Pons (tissue), 1 donor: Measurements from ENCODE around the gene KDM4B.
A peak's percentile ranks its signal among the peaks of the same experiment; 100 is the strongest.

ENCODE experiments used
- DNase-seq: peaks from one replicate; pipeline ENCODE4 v3.0.0-alpha.2; 2016; ENCODE audit warnings: low spot score

Gene KDM4B

GRCh38 chr19:5035105-5035761 lies 66.3 kb downstream of the KDM4B start:
- DNase-seq, result no peak

DNA sequence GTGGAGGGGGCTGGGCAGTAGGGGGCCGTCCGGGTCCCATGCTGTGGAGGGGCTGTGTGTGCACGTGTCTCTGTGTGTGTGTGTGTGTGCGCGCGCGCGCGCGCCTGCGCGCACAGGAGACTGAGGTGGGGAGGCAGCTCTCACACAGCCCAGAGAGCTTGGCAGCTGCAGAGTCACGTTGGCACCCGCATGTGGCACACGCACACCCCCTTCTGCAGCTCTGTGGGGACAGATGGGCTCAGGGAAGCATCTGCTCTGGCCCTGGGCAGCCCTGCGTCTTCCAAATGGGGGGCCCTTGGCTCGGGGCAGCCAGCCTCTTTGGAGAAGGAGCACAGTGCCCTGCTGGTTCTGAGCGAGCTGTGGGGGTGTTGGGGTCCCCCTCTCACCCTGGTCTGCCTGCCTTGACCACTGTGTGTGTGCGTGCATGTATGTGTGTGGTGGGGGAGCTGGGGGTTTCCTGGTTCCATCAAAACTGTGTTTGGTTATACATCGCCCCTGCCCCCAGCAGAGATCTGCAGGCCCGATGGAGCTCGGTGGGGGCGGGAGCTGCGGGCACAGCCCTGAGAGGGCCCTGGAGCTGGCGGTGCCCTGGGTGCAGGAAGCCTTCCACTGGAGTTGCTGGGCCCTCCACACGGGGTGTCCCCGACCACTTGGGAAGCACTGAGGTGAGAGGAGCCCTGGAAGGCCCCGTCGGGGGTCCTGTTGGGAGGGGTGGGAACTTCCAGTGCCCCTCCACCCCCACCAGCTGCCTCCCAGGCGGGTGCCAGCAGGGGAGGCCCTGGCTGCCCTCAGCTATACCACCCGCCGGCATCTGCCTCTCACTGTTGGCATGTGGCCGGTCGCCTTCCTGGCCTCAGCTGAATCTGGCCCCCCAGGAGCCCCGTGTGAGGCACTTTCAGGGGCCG lies 67.1 kb downstream of the KDM4B start:
- DNase-seq, result peak; percentile 42

GRCh38 chr19:5036698-5037563 lies 68.0 kb downstream of the KDM4B start:
- peak; percentile 78 for DNase-seq

DNA sequence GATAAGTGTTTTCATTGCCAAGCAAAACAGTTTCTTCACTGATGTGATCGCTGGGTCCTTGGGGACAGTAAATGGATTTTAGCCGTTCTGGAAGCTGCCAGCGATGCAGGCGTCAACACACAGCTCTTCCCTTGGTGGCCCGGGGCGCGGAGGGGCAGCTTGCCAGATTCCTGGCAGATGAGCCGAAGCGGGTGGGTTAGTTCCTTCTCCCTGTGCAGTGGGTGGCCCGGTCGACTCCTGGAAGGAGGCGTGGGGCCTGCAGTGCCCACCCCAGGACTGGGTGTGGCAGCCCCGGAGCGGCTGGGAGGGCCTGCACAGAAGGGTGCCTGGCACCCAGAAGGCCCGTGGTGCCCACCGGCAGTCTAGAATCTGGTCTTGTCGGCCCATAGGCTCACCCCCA lies 69.0 kb downstream of the KDM4B start:
- DNase-seq, result no peak

DNA sequence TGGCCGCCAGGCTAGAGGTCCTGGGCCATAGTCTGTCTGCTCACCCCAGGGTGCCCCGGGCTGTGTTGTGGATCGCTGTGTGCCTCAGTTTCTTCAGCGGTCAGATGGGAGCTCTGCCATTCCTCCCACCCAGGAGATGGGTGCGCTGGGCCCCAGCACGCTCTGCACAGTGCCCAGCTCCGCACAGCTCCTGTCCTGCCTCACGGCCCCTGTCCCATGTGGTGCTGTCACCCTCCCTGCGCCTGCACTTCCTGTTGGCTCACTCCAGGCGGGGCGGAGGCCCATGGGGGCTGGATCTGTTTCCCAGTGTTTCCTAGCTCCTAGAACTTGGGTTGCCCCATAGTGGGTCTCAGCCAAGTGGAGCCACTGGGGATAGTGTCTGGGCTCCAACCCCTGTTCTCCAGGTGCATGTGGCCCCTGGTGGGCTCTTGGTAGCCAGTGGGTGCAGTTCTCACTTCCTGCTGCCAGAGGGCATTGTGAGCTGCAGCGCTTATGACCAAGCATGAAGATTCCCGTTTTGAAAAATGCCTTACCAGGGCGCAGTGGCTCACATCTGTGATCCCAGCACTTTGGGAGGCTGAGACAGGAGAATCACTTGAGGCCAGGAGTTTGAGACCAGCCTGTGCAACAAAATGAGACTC lies 69.8 kb downstream of the KDM4B start:
- no peak for DNase-seq

DNA sequence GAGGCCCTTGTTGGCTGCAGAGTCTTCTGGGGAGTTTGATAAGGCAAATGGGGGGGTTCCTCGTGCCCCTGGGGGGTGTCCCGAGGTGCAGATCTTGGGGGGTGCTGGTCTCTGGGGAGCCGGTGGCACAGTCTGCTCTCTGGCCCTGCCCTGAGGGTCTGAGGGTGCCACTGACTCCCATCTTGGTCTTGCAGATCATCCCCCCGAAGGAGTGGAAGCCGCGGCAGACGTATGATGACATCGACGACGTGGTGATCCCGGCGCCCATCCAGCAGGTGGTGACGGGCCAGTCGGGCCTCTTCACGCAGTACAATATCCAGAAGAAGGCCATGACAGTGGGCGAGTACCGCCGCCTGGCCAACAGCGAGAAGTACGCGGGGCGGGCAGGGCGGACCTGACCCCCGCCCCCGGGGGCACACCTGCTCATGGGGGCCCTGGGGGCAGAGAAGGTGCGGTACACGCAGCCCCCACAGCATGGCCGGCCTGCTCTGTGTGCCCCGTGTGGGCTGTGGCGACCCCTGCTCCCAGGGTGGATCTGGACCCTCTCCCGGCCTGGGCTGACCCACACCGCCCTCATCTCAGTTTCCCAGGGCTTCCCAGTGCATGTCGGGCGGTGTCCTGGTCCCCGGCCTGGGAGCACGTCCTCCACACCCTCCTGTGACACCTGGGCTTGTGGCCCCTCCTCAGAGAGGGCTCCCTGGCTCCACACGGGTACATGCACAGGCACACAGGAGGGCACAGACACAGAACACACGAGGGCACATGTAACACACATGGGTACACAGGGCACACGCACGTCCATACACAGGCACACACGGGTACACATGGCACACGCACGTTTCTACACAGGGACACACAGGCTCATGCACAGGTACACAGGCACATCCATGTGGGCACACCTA lies 71.0 kb downstream of the KDM4B start:
- no peak for DNase-seq

DNA sequence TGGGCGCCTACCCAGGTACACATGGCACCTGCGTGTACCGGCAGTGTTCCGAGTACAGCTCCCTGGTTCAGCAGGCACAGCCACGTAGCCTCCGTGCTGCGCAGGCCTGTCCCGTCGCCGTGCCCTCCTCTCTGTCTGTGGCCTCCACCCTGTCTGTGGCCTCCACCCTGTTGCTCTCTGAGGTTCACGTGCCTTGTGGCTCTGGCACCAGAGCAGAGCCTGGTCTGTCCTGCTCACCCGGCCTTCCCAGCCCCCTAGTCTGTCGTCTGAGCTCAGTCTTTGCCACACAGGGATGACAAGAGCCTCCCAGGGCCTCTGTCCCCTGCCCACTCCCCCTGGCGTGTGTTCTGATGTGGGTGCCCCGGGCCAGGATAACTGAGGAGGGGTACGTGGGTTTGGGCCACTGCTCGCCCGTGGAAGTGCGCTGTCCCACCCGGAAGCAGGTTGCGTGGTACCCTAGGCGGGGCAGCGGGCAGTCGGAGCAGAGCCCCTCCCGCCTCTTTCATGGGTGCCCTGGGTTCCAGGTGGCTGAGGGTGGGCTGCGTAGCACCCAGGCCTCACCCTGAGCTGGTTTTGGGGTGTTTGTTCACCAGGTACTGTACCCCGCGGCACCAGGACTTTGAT lies 71.7 kb downstream of the KDM4B start:
- no peak for DNase-seq

DNA sequence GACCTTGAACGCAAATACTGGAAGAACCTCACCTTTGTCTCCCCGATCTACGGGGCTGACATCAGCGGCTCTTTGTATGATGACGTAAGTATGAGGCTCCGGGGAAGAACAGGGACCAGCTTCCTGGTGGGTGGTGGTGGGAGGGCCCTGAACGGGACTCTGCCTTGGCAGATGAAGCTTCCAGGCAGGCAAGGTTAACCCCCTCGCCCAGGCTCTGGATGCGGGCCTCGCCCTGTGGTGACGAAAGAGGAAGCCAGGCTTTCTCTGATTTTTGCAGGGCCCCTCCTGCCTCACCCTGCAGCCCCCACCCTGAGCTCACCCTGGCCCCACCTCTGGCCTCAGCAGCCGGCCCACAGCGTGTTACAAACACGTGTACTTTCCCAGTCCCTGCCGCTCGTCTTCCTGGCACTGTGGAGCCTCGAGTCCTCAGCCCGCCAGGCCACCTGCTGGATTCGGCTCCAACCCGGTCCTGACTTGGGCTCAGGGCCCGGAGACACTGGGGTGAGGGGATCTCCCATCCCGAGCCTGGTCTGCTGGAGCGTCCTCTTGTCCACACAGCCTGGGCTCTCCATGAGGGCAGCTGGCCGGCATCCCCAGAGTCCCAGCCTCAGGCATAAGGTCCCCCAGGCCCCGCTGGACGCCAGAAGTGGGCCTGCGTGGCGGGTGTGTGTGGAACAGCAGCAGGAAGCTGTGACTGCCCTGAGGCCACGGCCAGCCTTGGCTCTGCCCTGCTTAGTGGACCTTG lies 72.4 kb downstream of the KDM4B start:
- no peak for DNase-seq

DNA sequence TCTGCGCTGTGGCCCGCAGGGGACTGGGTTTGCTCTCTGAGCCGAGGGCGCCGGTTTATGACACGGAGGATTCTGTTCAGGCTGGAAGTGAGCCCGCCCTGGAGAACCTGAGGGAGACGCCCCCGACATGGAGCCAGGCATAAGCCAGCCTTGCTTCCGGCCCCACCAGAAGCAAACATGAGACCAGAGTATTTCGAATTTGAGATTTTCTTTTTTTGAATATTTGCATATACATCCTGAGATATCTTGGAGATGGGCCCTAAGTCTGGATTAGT lies 72.9 kb downstream of the KDM4B start:
- DNase-seq, result no peak

DNA sequence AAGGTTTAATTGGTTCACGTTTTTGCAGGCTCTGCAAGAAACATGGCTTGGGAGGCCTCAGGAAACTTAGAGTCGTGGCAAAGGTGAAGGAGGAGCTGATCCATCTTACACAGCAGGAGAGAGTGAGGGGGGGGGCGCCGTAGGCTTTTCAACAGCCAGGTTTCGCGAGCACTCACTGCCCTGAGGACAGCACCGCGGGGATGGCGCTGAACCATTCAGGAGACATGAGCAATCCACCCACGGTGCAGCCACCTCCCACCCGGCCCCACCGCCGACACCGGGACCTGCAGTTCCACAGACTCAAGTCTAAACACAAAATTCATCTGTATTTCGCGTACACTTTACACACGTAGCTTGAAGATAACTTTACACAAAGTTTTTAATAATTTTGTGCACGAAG lies 73.6 kb downstream of the KDM4B start:
- no peak for DNase-seq

DNA sequence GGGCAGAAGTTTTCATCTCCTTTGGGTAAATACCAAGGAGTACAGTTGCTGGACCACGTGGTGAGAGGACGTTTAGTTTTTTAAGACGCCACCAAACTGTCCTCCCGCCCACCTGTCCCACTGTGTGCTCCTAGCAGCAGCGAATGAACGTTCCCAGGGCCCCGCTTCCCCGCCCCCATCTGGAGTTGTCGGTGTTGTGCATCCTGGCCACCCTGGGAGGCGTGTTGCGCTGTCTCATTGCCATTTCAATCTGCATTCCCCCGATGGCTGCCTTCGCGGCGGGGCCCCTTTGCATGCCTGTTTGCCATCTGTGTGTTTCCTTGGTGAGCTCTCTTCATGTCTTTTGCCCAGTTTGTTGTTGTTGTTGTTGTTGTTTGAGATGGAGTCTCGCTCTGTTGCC lies 76.1 kb downstream of the KDM4B start:
- no peak for DNase-seq

- no peak for DNase-seq
Measured at GRCh38 chr19:5045956-5046338, 77.0 kb downstream of the KDM4B start.

- DNase-seq, result no peak
Measured at GRCh38 chr19:5046339-5047039, 77.6 kb downstream of the KDM4B start.

DNA sequence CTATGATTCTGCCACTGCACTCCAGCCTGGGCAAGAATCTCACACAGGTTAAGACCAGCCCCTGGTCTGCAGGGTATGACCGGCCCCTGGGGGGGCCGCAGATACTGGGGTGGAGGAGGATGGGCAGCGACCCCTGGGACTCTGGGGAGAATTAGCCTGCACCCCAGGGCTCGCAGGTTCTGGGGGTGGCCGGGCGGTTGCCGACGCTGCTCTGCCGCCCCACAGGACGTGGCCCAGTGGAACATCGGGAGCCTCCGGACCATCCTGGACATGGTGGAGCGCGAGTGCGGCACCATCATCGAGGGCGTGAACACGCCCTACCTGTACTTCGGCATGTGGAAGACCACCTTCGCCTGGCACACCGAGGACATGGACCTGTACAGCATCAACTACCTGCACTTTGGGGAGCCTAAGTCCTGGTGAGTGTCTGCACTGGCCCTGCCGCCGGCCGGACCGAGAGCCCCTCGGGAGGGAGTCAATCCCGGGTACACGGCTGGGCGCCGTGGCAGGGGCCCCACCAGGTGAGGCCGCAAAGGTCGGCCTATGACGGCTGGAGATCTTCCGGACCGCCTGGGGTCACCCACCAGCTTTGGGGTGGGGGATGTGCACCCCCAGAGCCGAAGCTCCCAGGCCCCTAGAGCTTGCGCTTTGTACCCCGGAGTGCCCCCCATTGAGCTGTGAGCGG lies 78.5 kb downstream of the KDM4B start:
- no peak for DNase-seq

- DNase-seq, result peak; percentile 28
Measured at GRCh38 chr19:5048091-5048726, 79.3 kb downstream of the KDM4B start.

DNA sequence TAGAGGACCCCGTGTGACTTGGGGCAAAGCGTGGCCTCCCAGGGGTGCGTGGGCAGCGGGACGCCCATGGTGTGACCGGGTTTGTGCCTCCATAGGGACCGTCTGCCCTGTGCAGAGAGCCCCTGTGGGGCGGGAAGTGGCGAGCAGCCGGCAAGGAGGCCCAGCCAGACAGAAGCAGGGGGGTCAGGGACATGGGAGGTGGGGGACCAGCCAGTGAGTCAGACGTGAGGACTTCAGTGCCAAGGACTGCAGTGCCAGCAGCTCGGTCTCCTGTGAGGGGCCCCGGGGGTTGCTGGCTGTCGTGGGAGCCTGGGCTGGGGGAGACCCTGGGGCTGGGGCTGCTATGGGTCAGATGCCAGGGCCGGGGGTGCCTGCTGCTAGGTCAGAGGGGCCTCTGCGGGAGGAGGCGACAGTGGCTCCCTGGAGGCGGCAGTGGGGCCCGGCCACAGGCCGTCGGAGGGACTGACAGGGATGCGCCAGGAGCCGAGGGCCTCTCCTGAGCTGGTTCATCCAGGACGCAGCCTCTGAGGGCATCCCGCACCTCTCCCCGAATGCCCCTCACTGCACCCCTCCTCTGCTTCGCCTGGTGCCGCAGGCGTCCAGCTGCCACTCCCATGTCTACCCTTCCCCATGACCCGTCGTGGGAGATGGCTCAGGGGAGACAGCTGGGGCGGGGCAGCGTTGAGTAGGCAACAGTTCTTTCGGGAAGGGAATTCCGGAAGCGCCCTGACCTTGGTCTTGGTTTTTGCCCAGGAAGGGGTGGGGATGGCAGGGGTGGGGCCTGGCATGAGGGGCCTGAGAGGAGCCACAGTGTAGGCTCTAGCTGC lies 80.0 kb downstream of the KDM4B start:
- DNase-seq, result no peak

DNA sequence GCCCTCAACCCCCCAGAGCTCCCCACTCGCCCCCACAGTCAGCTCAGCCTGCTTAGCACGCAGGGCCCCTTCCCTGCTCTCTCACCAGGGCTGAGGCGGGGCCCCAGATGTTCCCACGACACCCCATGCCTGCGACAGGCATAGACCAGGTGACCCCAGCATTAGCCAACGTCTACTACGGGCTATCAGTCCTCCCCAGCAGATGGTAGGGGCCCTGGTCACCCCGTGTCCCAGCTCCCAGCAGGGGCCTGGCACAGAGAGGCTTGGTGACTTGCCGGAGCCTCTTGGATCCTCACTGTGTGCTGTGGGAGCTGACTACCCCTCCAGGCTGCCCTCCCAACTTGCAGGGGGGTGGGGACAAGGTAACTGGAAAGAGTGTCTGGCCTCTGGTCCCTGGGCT lies 80.6 kb downstream of the KDM4B start:
- DNase-seq, result no peak
